Pons (tissue), 1 donor: ENCODE results near the gene TAF9.
"Not testable (repeated sequence)": the region's sequence is repeated elsewhere in the genome, so short reads cannot be mapped to it uniquely, and the experiment has no call there.

Experiments used
- DNase-seq: peaks from one replicate; pipeline ENCODE4 v3.0.0-alpha.2; 2016; ENCODE audit warnings: low spot score

Gene TAF9

DNA sequence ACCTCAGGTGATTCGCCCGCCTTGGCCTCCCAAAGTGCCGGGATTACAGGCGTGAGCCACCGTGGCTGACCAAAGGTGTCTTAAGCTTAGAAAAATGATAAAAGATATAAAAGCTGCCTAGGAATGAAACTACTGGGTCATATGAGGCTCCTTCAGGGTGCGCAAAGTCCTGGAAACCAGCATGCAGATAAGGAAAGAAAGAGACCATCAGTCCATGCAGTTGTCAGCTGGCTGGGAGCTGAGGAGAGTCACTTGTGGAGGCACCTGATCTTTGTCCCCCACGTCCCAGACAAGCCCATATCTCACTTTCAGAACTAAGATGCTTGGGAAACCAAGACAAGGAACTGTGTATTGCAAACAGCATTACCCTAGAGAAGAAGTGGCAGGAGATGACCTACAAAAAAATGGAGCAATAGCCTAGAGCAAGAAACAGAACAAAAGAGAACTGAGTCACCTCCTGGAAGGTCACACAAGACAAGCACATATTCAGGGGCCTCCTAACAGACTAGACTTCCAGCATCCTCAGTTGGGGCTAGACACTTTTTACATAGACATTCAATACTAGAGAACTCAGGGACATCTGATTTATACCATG, 33.9 kb downstream of the TAF9 start:
- DNase-seq, result no peak

- peak; percentile 72 for DNase-seq
These were observed 34.5 kb downstream of the TAF9 start for GRCh38 chr5:69334793-69335268.

DNA sequence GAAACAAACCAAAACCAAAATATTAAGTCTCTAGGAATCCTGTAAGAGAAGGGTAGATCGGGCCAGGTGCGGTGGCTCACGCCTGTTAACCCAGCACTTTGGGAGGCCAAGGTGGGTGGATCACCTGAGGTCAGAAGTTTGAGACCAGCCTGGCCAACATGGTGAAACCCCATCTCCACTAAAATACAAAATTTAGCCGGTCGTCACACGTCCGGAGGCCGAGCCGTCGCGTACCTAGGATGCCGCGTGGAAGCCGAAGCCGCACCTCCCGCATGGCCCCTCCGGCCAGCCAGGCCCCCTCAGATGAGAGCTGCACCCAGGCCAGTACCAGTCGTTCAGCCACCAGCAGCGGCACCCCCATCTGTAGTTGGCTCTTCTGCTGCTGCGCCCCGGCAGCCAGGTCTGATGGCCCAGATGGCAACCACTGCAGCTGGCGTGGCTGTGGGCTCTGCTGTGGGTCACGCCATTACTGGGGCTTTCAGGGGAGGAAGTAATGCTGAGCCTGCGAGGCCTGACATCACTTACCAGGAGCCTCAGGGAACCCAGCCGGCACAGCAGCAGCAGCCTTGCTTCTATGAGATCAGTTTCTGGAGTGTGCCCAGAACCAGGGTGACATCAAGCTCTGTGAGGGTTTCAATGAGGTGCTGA, 35.5 kb downstream of the TAF9 start:
- not testable (repeated sequence) for DNase-seq

DNA sequence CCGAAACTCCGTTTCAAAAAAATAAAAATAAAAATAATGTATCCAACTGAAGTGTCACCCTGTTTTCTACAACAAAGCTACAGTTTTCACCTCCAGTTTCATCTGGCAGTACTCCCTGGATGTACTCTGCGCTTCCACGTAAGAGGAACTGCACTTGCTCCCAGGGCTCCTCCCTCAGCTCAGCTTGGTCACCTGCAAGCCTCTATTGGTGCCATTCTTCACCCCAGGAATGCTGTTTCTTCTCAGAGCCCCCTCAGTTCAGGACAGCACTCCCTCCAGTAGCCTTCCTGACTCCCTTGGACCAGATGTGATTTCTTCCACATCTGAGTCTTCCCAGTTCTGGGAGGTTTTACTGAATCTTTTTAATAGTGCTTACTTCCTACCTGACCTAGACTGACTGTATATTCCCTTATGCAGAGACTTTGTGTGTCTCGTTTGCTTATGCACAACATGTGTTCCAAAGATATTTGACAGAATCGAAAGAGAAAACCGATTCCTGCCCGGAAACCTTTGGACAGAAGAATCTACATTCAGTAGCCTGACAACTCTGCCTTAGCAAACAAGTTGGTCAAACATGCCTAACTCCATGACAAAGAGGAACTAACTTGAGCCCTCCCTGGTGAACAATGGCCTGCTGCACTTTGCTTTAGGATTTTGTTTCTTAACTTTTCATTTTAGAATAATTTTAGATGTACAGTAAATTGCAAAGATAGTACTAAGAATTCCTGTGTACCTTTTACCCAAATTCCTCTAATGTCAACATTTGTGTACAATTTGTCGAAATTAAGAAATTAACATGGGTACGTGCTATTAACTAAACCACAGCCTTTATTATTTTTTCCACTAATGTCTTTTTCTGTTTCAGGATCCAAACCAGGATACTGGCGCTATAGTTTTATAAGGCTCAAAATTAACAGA, 37.5 kb downstream of the TAF9 start:
- peak; percentile 9 for DNase-seq

- DNase-seq, result no peak
These were observed 39.3 kb downstream of the TAF9 start for GRCh38 chr5:69329905-69330489.

GRCh38 chr5:69326365-69326764, 43.0 kb downstream of the TAF9 start:
- no peak for DNase-seq

DNA sequence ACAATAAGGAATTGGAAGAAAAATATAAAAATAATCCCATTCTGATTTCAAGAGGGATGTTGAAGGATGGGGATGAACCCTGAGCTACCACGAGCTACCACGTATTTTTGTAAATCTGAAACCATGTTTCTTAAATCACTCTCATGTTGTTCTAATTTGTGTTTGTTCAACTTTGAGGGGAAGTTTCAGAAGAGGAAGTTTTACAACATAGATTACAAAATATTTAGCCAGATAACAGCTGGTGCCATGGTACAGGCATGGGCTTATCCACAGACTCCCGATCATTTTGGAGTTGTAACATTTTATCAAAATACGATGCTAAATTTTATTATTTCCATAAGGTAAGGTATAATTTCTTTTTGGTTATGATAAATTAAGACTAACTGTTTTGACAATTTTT, 51.9 kb downstream of the TAF9 start:
- DNase-seq, result no peak

DNA sequence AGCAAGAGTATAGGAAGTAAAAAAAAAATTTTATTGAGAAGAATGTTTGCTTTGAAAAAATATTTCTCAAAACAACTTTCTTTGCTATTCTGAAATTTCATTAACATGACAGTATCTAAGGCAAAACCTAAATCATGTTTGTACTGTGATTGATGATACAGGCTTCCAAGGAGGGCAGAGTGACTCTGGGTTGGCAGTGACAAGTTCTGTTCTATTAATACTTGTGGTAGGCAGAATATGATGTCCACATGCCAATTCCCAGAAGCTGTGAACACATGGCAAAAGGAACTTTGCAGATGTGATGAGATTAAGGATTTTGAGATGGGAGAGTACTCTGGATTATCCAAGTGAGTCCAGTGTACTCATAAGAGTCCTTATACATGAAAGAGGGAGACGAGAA, 53.3 kb downstream of the TAF9 start:
- no peak for DNase-seq
